ENCODE data around the gene CASP7. TPM values are rescaled to one million over a fixed set of nuclear protein-coding genes. Genes with fewer than 3 reads are reported as not detected.
"Not testable (repeated sequence)": the region's sequence is repeated elsewhere in the genome, so short reads cannot be mapped to it uniquely, and the experiment has no call there.

Gene CASP7
- 15.8 TPM for polyA plus RNA-seq (ENCODE audit: insufficient read length)

DNA sequence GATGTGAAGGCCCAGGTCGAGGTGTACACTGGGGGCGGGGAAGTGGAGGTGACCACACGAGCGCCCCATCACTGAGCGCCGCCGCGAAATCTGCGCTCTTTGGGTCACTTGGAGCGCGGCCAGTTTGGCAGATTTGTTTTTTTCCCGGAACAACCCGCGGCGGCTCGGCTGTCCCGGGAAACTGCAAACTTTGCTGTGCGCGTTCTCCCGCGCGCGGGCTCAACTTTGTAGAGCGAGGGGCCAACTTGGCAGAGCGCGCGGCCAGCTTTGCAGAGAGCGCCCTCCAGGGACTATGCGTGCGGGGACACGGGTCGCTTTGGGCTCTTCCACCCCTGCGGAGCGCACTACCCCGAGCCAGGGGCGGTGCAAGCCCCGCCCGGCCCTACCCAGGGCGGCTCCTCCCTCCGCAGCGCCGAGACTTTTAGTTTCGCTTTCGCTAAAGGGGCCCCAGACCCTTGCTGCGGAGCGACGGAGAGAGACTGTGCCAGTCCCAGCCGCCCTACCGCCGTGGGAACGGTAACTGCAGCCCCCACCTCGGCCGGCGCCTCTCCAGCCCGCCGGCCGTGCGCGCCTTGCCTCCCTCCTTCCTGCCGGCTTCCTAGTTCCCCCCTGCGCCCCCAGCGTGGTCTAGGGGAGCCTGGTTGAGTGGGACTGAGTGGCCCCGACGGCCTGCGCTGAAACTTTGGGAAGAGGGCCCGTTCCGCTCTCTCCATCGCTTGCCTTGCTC lies at the start of gene CASP7:
Gene CASP7, plus strand, starts transcription at position 450 of the 727 bp plus-strand sequence. CDS start 17,582 bp downstream, outside the sequence.
- peak; percentile 84 for DNase-seq

- DNase-seq, result no peak
Observed at GRCh38 chr10:113630929-113631533, 48.7 kb upstream of the CASP7 start.

- DNase-seq, result no peak
Observed at GRCh38 chr10:113631684-113632367, 47.9 kb upstream of the CASP7 start.

- no peak for DNase-seq
Observed at GRCh38 chr10:113639966-113640365, 39.7 kb upstream of the CASP7 start.

- no peak for DNase-seq
Observed at GRCh38 chr10:113641702-113642101, 38.0 kb upstream of the CASP7 start.

- DNase-seq, result no peak
Observed at GRCh38 chr10:113643183-113643582, 36.5 kb upstream of the CASP7 start.

- no peak for DNase-seq
Observed at GRCh38 chr10:113644185-113645120, 35.3 kb upstream of the CASP7 start.

DNA sequence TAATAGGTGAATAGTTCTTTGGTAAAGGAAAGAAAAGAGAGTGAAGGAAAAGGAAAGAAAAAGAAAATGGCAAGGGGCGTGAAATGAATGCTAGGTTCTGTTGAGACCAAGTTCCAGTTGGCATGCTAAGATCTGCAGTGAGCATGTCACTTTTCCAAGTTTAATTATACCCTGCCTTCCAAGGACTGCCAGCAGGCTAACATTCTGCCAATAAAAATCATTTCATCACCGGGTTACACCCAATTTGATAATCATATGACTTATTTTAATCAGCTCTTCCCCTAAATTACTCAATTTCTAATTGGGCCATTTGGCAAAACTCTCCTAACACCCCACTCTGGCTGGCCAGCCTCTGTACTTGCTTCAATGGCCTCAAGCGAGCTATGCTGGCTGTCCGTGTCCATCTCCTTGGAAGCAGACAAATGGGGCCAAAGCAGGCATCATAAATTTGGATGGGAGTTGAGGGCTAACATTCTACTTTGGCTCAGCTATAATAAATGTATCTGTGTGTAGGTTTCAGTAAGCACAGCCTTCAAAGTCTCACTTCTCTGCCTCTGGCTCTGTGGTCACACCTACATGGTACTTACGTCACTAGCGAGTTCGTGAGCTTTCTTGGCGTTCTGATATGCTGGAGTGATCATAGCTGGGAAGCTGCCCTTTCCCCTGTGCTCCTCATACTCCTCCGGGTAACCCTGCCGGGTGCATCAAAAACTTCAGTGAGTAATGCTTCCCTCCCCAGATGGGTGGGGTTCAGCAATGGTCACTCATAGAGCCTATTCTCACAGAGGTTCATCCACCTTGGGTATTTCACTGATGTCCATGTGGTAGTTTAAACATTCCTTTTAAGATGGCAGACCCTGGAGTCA lies 33.1 kb upstream of the CASP7 start:
- DNase-seq, result no peak

- no peak for DNase-seq
Observed at GRCh38 chr10:113647812-113648211, 31.9 kb upstream of the CASP7 start.

GRCh38 chr10:113648478-113648877 lies 31.2 kb upstream of the CASP7 start:
- no peak for DNase-seq

- no peak for DNase-seq
Observed at GRCh38 chr10:113650172-113650571, 29.5 kb upstream of the CASP7 start.

GRCh38 chr10:113651021-113651420 lies 28.7 kb upstream of the CASP7 start:
- DNase-seq, result no peak

GRCh38 chr10:113651898-113652297 lies 27.8 kb upstream of the CASP7 start:
- DNase-seq, result no peak

DNA sequence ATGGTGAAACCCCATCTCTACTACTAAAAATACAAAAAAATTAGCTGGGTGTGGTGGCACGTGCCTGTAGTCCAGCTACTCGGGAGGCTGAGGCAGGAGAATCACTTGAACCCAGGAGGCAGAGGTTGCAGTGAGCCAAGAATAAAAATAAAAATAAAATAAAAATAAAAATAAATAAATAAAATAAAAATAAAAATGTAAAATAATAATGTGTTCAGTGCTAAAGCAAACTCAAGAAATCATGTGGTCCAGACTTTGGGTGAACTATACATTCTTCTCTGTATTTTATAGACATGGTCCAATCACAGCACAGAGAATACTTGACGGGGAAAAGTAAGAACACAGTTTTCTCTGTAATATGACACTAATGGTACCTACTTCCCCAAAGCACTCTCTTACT lies 27.3 kb upstream of the CASP7 start:
- not testable (repeated sequence) for DNase-seq

DNA sequence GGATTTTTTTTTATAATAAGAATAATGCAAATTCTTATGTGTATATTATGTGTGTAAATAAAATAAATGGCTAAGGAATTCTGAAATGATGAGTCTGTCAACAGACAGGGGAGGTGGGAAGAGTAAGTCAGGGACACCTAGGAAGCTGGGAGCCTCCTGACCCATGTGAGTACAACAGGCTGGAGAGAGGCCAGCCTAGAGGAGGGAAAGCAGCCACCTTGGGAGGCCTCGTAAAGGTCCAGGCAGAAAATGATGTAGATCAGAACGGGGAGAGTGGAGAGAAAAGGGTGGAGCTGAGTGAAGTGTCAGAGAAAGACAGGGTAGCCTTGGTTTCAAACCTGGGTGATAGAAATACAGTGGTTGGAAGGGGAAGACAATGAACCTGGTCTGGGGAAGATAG lies 22.8 kb upstream of the CASP7 start:
- no peak for DNase-seq

DNA sequence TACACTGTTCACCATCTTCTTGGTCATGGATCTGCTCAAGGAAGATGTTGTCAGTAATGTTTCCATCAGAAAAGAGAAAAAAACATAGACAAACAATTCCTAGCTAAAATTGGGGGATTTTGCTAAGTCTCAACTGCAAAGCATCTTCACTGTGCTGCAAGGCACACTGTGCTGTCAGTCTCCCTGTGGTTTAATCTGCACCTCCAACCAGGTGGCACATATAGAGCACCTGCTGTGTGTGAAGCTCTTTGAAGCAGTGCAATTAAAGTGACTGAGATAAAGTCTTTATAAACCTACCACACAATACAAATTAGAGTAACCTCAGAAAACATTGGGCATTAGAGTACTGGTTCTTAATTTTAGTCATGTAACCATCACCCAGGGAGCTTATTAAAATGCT lies 22.2 kb upstream of the CASP7 start:
- no peak for DNase-seq

- DNase-seq, result no peak
Observed at GRCh38 chr10:113661332-113661731, 18.4 kb upstream of the CASP7 start.

- no peak for DNase-seq
Observed at GRCh38 chr10:113663142-113663541, 16.6 kb upstream of the CASP7 start.

DNA sequence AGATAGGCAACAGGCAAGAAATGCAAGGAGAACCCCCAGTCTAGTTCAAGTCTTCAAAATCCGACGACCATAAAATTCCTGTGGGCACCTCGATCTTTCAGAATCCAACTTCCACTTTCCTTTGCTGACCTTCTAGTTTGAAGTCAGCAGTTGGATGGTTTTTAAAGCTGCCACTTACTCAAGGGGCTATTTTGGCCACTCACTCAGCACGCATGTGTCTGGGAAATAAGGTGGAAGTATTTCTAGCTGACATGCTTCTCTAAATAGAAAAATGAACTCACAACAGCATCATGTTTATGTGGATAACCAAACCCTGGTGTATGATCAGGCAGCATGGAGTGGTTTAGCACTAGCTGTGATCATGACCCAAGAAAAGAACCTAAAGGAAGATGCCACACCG lies 15.8 kb upstream of the CASP7 start, which contains the start of gene NRAP:
Gene NRAP, minus strand, starts transcription at position 134 of the 400 bp plus-strand sequence. CDS start 159 bp downstream, outside the sequence.
- no peak for DNase-seq

- DNase-seq, result no peak
Observed at GRCh38 chr10:113665352-113665751, 14.4 kb upstream of the CASP7 start.

- DNase-seq, result no peak
Observed at GRCh38 chr10:113665806-113666354, 13.8 kb upstream of the CASP7 start.

Measured in hindlimb muscle (tissue), 1 donor.